Measurements from ENCODE around the gene KRTAP12-3.

DNA sequence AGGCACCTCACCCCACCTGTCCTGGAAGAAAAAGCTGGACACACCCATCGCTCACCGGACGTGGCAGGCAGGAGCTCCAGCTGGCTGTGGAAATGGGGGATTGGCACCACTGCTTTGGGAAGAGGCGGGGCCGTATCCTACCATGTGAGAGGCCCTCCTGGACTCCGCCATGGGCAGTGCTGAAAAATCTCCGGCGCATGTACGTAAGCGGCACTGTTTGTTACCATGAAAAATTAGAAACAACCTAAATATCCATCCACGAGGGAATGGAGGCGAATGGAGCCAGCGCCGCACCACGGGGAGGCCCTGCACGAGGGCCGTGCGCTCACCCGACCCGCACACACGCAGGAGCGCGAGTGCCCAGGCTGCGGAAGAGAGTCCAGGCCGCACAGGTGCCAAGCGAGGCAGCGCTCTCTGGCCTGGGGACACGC is 42.8 kb upstream of the KRTAP12-3 start:
- no peak for TF ChIP-seq TAF1 (IDR thresholded peaks at IDR 0.05; ENCODE audit: low read depth)
- TF ChIP-seq MAX (IDR thresholded peaks at IDR 0.05): no peak
- TF ChIP-seq EP300 (IDR thresholded peaks at IDR 0.05; ENCODE audit: borderline replicate concordance): no peak
- TF ChIP-seq RAD21 (IDR thresholded peaks at IDR 0.05; ENCODE audit: low read depth): no peak

Measured in Ishikawa (cell line).